Measurements from ENCODE around the gene TECPR2. TPM values are rescaled to one million over a fixed set of nuclear protein-coding genes. Genes with fewer than 3 reads are reported as not detected.

TECPR2 gene
- total and polyA plus RNA-seq, 8 donors: 11.6 to 30.1 (median 16.2) TPM

DNA sequence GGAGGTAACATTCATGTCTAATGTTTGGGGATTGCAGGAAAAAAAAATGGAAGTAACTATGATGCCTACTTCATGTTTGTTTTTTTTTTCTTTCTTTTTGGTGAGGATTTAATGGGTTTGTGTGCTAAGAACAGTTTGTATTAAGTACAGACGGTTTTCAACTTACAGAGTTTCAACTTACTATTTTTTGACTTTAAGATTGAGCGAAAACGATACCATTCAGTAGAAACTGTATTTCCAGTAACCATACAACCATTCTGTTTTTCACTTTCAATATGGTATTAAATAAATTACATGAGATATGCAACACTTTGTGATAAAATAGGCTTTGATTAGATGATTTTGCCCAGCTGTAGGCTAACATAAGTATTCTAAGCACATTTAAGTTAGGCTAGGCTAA, 10.4 kb downstream of the TECPR2 start:
- Histone ChIP-seq H3K27me3 (no peaks in the 10 kb centered on the region), H3K36me3 (peaks cover 0 to 18% of the 10 kb centered on the region in 2 donors), H3K9me3 (no peaks in the 10 kb centered on the region), H3K4me1 (peaks cover 0 to 29% of the 10 kb centered on the region in 2 donors), H3K27ac (no peak overlapping the region), H3K4me3 (no peak overlapping the region)
- ATAC-seq: no peak
- TF ChIP-seq, protein P1, sequence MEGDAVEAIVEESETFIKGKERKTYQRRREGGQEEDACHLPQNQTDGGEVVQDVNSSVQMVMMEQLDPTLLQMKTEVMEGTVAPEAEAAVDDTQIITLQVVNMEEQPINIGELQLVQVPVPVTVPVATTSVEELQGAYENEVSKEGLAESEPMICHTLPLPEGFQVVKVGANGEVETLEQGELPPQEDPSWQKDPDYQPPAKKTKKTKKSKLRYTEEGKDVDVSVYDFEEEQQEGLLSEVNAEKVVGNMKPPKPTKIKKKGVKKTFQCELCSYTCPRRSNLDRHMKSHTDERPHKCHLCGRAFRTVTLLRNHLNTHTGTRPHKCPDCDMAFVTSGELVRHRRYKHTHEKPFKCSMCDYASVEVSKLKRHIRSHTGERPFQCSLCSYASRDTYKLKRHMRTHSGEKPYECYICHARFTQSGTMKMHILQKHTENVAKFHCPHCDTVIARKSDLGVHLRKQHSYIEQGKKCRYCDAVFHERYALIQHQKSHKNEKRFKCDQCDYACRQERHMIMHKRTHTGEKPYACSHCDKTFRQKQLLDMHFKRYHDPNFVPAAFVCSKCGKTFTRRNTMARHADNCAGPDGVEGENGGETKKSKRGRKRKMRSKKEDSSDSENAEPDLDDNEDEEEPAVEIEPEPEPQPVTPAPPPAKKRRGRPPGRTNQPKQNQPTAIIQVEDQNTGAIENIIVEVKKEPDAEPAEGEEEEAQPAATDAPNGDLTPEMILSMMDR (IDR thresholded peaks at IDR 0.05): no peak
- intact Hi-C loops (cut with DNase I): no loop called here
- DNase-seq: no peak

DNA sequence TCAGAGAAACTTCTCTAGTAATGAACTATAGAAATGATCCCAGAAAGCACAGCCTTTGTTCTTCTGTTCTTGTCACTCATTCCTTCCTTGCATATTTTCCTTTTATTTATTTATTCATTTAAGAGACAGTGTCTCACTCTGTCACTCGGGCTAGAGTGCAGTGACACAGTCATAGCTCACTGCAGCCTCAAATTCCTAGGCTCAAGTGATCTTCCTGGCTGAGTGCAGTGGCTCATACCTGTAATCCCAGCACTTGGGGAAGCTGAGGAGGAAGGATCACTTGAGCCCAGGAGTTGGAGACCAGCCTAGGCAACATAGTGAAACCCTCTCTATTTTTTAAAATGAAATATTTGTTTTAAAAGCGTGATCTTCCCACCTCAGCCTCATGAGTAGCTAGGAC, 11.5 kb downstream of the TECPR2 start:
- peaks cover 0 to 29% of the 10 kb centered on the region in 2 donors for H3K36me3 ChIP-seq
- peaks cover 0 to 26% of the 10 kb centered on the region in 2 donors for H3K4me1 ChIP-seq
- no peak overlapping the region for H3K4me3 ChIP-seq
- ATAC-seq: peak; percentile 73
- DNase-seq: no peak
- no peak overlapping the region for H3K27ac ChIP-seq
- H3K9me3 ChIP-seq: no peaks in the 10 kb centered on the region
- H3K27me3 ChIP-seq: no peaks in the 10 kb centered on the region
- TF ChIP-seq, protein P1 (IDR thresholded peaks at IDR 0.05): no peak
- intact Hi-C loops (cut with DNase I): no loop called here

DNA sequence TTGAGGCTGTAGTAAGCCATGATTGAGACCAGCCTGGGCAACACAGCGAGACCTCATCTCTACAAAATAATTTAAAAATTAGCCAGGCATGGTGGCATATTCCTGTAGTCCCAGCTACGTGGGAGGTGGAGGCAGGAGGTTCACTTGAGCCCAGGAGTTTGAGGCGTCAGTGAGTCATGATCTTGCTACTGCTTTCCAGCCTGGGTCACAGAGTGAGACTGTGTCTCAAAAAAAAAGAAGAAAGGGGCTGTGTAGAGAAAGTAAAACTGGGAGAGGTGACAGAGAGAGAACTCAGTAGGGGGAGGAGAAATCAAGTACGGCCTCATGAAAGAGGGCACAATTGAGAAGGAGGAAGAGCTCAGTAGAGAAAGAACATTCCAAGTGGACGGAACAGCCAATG, 12.4 kb downstream of the TECPR2 start:
- intact Hi-C loops (cut with DNase I): no loop called here
- TF ChIP-seq, protein P1 (IDR thresholded peaks at IDR 0.05): no peak
- Histone ChIP-seq H3K9me3 (no peaks in the 10 kb centered on the region), H3K4me3 (no peak overlapping the region), H3K27ac (no peak overlapping the region), H3K36me3 (peaks cover 0 to 34% of the 10 kb centered on the region in 2 donors), H3K27me3 (no peaks in the 10 kb centered on the region), H3K4me1 (peaks cover 0 to 17% of the 10 kb centered on the region in 2 donors)
- ATAC-seq (no peak), DNase-seq (no peak)

DNA sequence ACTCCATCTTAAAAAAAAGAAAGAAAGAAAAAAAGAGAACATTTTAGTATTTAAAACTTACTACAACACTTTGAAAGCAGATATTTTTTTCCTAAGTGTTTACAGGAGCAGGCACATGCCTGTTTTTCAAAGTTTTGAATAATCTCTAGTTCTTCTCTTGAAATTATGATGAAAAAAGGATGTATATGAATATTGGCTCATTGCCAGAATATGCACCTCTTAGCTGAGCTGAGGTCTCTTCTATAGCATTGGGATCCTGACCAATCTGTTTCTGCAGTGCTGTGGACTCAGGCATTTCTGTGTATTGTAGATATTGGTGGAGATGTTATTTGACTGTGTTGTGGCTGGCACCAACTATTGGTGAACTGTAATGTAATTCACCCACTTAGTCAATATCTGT, 15.0 kb downstream of the TECPR2 start:
- peaks cover 0 to 3% of the 10 kb centered on the region in 2 donors for H3K4me1 ChIP-seq
- DNase-seq: no peak
- H3K27me3 ChIP-seq: no peaks in the 10 kb centered on the region
- no peak overlapping the region for H3K27ac ChIP-seq
- ATAC-seq: no peak
- intact Hi-C loops (cut with DNase I): no loop called here
- TF ChIP-seq, protein P1 (IDR thresholded peaks at IDR 0.05): no peak
- H3K4me3 ChIP-seq: no peak overlapping the region
- H3K36me3 ChIP-seq: peaks cover 0 to 57% of the 10 kb centered on the region in 2 donors
- no peaks in the 10 kb centered on the region for H3K9me3 ChIP-seq

DNA sequence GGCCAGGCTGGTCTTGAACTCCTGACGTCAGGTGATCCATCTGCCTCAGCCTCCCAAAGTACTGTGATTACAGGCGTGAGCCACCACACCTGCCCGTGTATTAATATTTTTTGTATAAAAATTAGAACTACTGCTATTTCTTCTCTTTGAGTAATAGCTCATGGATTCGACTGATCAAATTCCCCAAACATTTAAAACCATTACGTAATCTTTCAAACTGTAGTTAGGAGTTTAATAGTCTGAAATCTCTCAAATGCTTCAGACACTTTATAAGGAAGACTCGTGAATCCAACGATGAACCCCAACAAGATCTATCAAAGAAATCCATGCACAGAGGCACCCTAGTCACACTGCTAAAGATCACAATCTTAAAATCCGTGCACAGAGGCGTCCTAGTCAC, 16.1 kb downstream of the TECPR2 start:
- no peak for ATAC-seq
- intact Hi-C loops (cut with DNase I): no loop called here
- TF ChIP-seq, protein P1 (IDR thresholded peaks at IDR 0.05): no peak
- Histone ChIP-seq H3K27me3 (no peaks in the 10 kb centered on the region), H3K4me3 (no peak overlapping the region), H3K9me3 (no peaks in the 10 kb centered on the region), H3K36me3 (peaks cover 0 to 61% of the 10 kb centered on the region in 2 donors), H3K4me1 (no peaks in the 10 kb centered on the region), H3K27ac (no peak overlapping the region)
- DNase-seq: no peak
